ENCODE data around the gene AIG1. TPM values are rescaled to one million over a fixed set of nuclear protein-coding genes. Genes with fewer than 3 reads are reported as not detected.

AIG1 gene
- total and polyA plus RNA-seq, 2 of the 13 experiments (the other 11 are each of a cell fraction or from before 2014, with no cell fraction given), result 115 to 197 TPM

- ATAC-seq (no peak), DNase-seq (ENCODE audit: low spot score) (no peak), FAIRE-seq (no peak)
- Histone ChIP-seq H3K27me3 (ENCODE audit: control insufficient read depth in 1 of 2, insufficient read depth in 2 of 2, low read length in 2 of 2) (no peaks in the 10 kb centered on the region), H2AFZ (ENCODE audit: low read length) (no peak overlapping the region), H4K20me1 (ENCODE audit: insufficient read depth, low read length) (no peaks in the 10 kb centered on the region), H3K9me3 (ENCODE audit: low read length) (peaks cover 16% of the 10 kb centered on the region), H3K4me1 (ENCODE audit: insufficient read depth, low read length) (peaks cover 26% of the 10 kb centered on the region), H3K79me2 (ENCODE audit: insufficient read depth, low read length) (peaks cover 24% of the 10 kb centered on the region), H3K36me3 (replicated peaks in 1 of 2; ENCODE audit: control insufficient read depth in 1 of 2, insufficient read depth in 2 of 2, low read length in 2 of 2) (peaks cover 0 to 1% of the 10 kb centered on the region in 2 experiments; a peak in 1 of 5 replicates), H3K4me2 (ENCODE audit: low read depth, low read length) (no peak overlapping the region), H3K4me3 (replicated peaks in 1 of 3; ENCODE audit: insufficient read depth in 1 of 3, low read depth in 2 of 3, low read length in 3 of 3) (no peak overlapping the region), H3K27ac (ENCODE audit: extremely low read length, insufficient read depth, low read length) (no peak overlapping the region), H3K9ac (ENCODE audit: insufficient read depth, low read depth, low read length) (no peak overlapping the region)
- in situ Hi-C loops (cut with HindIII; ENCODE audit: extremely low pct_ligation_motif_present, low pct_unique_long_range_greater_than_20kb), result no loop called here
- WGBS (ENCODE audit: low lambda C conversion rate), result 97% methylated on average over 3 of the region's 3 CpGs
- ChIA-PET CTCF (ENCODE audit: low intra/inter-chr PET ratio, low total read pairs) (no interaction called here), POLR2A (no interaction called here)
- no TSS peak for BruUV-seq (replicated peaks)
- intact Hi-C loops (cut with micrococcal nuclease; ENCODE audit: unreplicated experiment), result no loop called here
- TF ChIP-seq HES4 (CRISPR knock-in tag; IDR thresholded peaks at IDR 0.05; ENCODE audit: borderline replicate concordance), result no peak
- no peak for TF ChIP-seq ZNF274 (CRISPR knock-in tag; IDR thresholded peaks at IDR 0.05)
- no peak for TF ChIP-seq SRY (CRISPR knock-in tag; IDR thresholded peaks at IDR 0.05)
- TF ChIP-seq ZFAT (CRISPR knock-in tag; conservative IDR thresholded peaks at IDR 0.05), result no peak
- TF ChIP-seq MTA1 (CRISPR knock-in tag; IDR thresholded peaks at IDR 0.05; ENCODE audit: borderline replicate concordance), result no peak
- no peak for TF ChIP-seq HOXA7 (CRISPR knock-in tag; IDR thresholded peaks at IDR 0.05)
- no peak for TF ChIP-seq ZNF160 (CRISPR knock-in tag; IDR thresholded peaks at IDR 0.05)
- no peak for TF ChIP-seq ZZZ3 (CRISPR knock-in tag; IDR thresholded peaks at IDR 0.05; ENCODE audit: borderline replicate concordance)
- TF ChIP-seq KLF15 (CRISPR knock-in tag; IDR thresholded peaks at IDR 0.05; ENCODE audit: borderline replicate concordance), result no peak
- no peak for TF ChIP-seq NR2C2 (CRISPR knock-in tag; IDR thresholded peaks at IDR 0.05; ENCODE audit: borderline replicate concordance)
Observed at GRCh38 chr6:143074101-143074500, 13.4 kb downstream of the AIG1 start.

Measured in HepG2 (cell line).